HG03354 (cell line): Measurements from ENCODE around the gene FAM199X.
"Not testable (repeated sequence)": the region's sequence is repeated elsewhere in the genome, so short reads cannot be mapped to it uniquely, and the experiment has no call there.

Experiments used
- ATAC-seq: cut with Tn5 transposase; IDR thresholded peaks from one replicate; pipeline ENCODE4 v1.9.1; 2021; ENCODE audit warnings: mild to moderate bottlenecking; ENCODE audit not compliant: unreplicated experiment, poor library complexity, severe bottlenecking

The FAM199X gene

DNA sequence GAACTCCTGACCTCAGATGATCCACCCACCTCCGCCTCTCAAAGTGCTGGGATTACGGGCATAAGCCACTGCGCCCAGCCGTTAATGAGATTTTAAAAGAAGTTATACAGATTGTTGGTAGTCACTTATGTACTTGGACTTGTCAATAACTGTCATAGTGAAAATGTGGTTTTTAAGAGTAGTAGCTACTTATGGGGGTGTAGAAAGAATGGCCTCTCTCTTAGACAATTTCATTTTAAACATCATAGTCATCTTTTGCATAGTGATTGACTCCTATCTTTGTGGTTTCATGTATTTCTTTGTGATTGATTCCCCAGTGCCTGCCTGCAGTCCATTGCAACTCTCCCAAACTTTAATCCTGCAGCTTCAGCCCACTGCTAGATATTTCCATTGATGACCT lies 17.4 kb downstream of the FAM199X start:
- no peak for ATAC-seq

DNA sequence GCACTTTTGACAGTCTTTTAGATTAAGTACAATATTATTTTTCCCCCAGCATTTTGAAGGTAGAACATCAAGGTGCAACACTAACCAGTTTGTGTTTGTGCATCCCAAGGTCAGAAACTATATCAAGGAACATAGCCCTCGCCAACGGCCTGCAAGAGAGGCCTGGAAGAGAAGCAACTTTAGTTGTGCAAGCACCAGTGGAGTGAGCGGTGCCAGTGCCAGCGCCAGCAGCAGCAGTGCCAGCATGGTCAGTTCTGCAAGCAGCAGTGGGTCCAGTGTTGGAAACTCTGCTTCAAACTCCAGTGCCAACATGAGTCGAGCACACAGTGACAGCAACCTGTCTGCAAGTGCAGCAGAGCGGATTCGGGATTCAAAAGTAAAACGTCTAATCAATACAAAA lies 21.7 kb downstream of the FAM199X start:
- ATAC-seq: no peak

DNA sequence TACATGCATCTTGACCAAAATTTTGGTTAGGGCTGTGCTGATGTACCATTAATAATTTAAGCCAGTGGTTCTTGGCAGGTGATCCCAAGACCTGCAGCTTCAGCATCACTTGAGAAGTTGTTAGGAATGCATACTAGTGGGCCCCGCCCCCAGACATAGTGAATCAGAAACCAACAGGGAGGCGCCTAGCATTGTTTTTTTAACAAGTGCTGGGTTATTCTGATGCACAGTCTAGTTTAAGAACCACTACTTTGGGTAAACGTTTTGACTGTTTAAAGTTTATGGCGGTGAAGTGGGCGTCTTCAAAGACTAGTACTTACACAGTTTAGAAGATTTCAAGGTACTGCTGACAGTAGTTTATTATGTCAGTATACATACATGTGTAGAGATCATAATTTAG lies 23.6 kb downstream of the FAM199X start:
- no peak for ATAC-seq

DNA sequence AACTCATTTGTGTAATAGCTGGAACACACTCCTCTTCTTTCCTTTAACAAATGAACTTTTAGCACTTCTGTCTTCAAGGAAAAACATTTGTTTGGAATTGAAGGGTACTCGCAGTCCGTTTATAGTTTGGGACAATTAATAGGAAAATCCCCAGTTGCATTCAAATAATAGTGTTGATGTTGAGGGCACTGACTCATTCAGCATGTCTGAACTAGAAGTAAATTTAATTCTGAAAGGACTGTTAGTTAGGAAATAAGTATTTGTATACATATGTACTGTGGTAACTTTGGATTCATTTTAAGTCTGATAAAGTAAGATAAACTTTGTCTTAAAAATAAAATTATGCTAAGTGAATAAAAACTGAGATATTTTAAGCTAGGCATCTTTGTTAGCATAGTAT lies 27.2 kb downstream of the FAM199X start:
- no peak for ATAC-seq

DNA sequence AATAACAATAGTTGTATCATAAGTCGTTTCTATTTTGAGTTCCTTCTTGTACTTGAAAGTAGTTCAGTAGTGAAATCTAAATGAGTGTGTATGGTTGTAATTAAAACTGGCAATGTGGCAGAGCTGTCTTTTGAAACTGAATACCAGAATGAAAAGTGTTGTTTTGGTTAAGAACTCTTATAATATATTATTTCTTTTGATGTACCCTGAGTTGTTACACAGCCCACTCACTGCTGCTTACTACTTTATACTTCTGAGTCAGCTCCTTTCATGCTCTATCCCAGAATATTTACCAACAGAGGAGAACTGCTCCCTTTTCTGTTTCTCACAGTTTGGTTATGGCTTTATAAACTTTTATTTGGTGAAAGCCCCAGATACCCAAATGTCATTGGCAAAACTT lies 28.8 kb downstream of the FAM199X start:
- no peak for ATAC-seq

DNA sequence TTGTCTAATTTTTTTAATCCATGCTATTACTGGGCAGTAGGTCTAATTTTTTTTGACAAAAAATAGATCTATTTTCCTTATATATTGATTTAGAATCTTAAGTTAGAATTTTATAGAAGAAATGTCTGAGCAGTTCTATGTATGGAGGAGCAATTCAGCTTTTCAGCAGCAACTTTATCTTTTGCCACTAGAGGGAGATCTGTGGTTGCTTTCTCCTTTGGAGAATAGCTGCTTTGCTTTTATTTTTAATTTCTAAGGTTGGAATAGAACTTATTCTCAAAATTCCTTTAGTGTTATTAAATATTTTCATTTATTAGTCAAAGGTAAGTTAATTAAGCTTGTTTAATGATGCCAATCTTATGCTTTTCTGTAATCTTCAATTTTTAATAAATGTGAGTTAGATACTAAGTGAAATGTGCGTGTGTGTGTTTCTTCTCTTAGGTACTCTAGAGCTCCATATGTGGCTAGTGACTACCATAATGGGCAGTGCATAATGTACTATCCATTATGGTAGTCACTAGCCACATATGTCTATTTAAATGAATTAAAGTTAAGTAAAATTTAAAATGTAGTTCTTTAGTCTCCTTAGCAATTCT lies 29.3 kb downstream of the FAM199X start:
- peak; percentile 74 for ATAC-seq

DNA sequence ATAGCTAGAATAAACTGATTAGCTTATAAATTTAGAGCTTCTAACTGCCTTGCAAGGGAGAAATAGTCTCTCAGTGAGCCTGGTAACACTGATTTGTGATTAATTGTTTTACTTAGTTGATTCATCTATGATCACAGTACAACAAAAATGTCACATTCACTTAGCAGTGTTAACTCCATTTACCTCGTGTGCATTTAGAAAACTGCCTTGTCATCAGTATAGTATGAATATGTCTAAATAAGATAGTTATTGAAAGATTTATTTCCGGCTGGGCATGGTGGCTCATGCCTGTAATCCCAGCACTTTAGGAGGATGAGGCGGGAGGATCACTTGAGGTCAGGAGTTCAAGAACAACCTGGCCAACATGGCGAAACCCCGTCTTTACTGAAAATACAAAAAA lies 39.3 kb downstream of the FAM199X start:
- ATAC-seq: no peak

DNA sequence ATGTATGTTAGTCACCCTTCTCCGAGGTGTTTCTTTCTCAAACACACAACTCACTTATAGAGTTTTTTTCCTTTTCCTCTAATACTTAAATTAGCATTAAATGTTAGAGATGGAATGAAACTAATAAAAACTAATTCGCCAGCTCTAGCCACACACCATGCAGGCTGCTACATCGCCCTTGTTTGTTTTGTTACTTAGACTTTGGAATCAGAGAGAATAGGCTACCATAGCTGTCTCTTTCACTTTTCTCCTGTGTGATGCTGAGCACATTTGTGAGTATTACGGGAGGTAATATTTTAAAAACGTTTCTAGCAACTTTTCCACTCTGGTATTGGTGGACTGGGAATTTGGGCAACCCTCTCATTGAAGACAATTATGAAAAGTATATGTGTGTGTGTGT lies 44.9 kb downstream of the FAM199X start:
- ATAC-seq: no peak

DNA sequence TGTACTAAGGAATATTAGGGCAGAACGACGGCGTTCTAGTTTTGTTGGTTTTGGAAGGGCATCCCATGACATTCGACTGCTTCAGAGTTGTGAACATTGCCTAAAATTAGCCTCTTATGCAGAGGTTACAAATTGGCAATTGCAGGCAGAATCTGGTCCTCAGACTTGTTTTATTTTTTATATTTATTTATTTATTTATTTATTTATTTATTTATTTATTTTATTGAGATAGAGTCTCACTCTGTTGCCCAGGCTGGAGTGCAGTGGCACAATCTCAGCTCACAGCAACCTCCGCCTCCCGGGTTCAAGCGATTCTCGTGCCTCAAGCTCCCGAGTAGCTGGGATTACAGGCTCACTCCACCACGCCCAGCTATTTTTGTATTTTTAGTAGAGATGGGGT lies 63.8 kb downstream of the FAM199X start:
- ATAC-seq: not testable (repeated sequence)
